Liver (tissue), 9 donors: ENCODE data around the gene KNDC1. TPM values are rescaled to one million over a fixed set of nuclear protein-coding genes. Genes with fewer than 3 reads are reported as not detected.

Experiments used
- DNase-seq: peaks from one replicate; pipeline ENCODE4 v3.0.0-alpha.2; 2017; ENCODE audit warnings: low spot score
- H3K27ac ChIP-seq, 2 donors: one replicate each; pipeline ENCODE4 v1.7.0; 2013; ENCODE audit warnings: inconsistent platforms in 2 of 2, low read length in 2 of 2, control low read depth in 1 of 2, low read depth in 1 of 2, mild to moderate bottlenecking in 1 of 2
- H3K27me3 ChIP-seq, 4 donors: one replicate each; pipeline versions ENCODE4 v1.6.1 to v1.7.0; 2013; ENCODE audit warnings: low read length in 3 of 4, inconsistent platforms in 1 of 4, mild to moderate bottlenecking in 1 of 4, moderate library complexity in 1 of 4; ENCODE audit not compliant: control insufficient read depth in 4 of 4, insufficient read depth in 4 of 4
- H3K36me3 ChIP-seq, 4 donors: one replicate each; pipeline versions ENCODE4 v1.6.1 to v1.7.0; 2013; ENCODE audit warnings: low read length in 3 of 4, mild to moderate bottlenecking in 3 of 4, low read depth in 1 of 4, moderate library complexity in 1 of 4; ENCODE audit not compliant: control insufficient read depth in 4 of 4, insufficient read depth in 3 of 4
- H3K4me1 ChIP-seq, 4 donors: one replicate each; pipeline versions ENCODE4 v1.6.1 to v1.7.0; 2013; ENCODE audit warnings: low read length in 3 of 4, mild to moderate bottlenecking in 3 of 4, moderate library complexity in 1 of 4; ENCODE audit not compliant: control insufficient read depth in 4 of 4, insufficient read depth in 4 of 4
- H3K4me3 ChIP-seq, 3 donors: one replicate each; pipeline versions ENCODE4 v1.6.1 to v1.7.0; 2013; ENCODE audit warnings: low read length in 3 of 3, control low read depth in 1 of 3, low read depth in 1 of 3, mild to moderate bottlenecking in 1 of 3
- H3K9ac ChIP-seq, 2 donors: one replicate each; pipeline ENCODE4 v1.7.0; 2013; ENCODE audit warnings: low read length in 2 of 2, mild to moderate bottlenecking in 2 of 2, moderate library complexity in 2 of 2, control low read depth in 1 of 2, low read depth in 1 of 2
- H3K9me3 ChIP-seq, 4 donors: one replicate each; pipeline versions ENCODE4 v1.6.1 to v1.7.0; 2013; ENCODE audit warnings: low read length in 3 of 4; ENCODE audit not compliant: control insufficient read depth in 4 of 4
- EGR1 ChIP-seq, 2 donors: IDR thresholded peaks; 2 replicates each; pipeline ENCODE4 v1.6.1; 2016 to 2018; ENCODE audit warnings: antibody characterized with exemption in 2 of 2, low read depth in 2 of 2
- FOXA1 ChIP-seq: IDR thresholded peaks from 2 replicates; pipeline ENCODE4 v1.6.1; 2016; ENCODE audit warnings: antibody characterized with exemption
- GABPA ChIP-seq, 2 donors: IDR thresholded peaks in 1 of 2; conservative IDR thresholded peaks in 1 of 2; 2 replicates each; pipeline ENCODE4 v1.6.1; 2016; ENCODE audit warnings: antibody characterized with exemption in 2 of 2, mild to moderate bottlenecking in 1 of 2, moderate library complexity in 1 of 2
- HNF4A ChIP-seq, 2 donors: conservative IDR thresholded peaks; 2 replicates each; pipeline ENCODE4 v1.6.1; 2016; ENCODE audit warnings: antibody characterized with exemption in 2 of 2, mild to moderate bottlenecking in 2 of 2
- HNF4G ChIP-seq: IDR thresholded peaks from 2 replicates; pipeline ENCODE4 v1.6.1; 2016; ENCODE audit warnings: antibody characterized with exemption
- JUND ChIP-seq, 2 donors: IDR thresholded peaks; 2 replicates each; pipeline ENCODE4 v1.6.1; 2016; ENCODE audit warnings: antibody characterized with exemption in 2 of 2
- NR2F2 ChIP-seq: IDR thresholded peaks from 2 replicates; pipeline ENCODE4 v1.6.1; 2016; ENCODE audit warnings: antibody characterized with exemption
- SP1 ChIP-seq: IDR thresholded peaks from 2 replicates; pipeline ENCODE4 v1.6.1; 2018; ENCODE audit warnings: antibody characterized with exemption, mild to moderate bottlenecking
- TAF1 ChIP-seq: conservative IDR thresholded peaks from 2 replicates; pipeline ENCODE4 v1.6.1; 2016; ENCODE audit warnings: antibody characterized with exemption, mild to moderate bottlenecking
- YY1 ChIP-seq: IDR thresholded peaks from 2 replicates; pipeline ENCODE4 v1.6.1; 2016; ENCODE audit warnings: antibody characterized with exemption, mild to moderate bottlenecking
- WGBS: extraction: QIAGEN DNeasy Blood & Tissue Kit; methylation state at CpG from one replicate; pipeline ENCODE4 v1.1.7; 2013; 5-methylcytosine and 5-hydroxymethylcytosine counted together
- polyA plus RNA-seq, 2 donors: library from polyadenylated mRNA; stranded (reverse) in 1 of 2; unstranded in 1 of 2; fragments of 200-250 nt in 1 of 2; fragments of >200 nt in 1 of 2; fragmentation: Nextera tagmentation in 1 of 2; extraction: Ambion mirVana in 1 of 2; gene quantifications; one replicate each; pipeline versions ENCODE4 v1.2.1 to v1.2.3, GENCODE V29; 2013 to 2015
- total RNA-seq, 2 donors: library from RNA; depleted of rRNA; stranded (reverse); fragments of >200 nt; gene quantifications; one replicate each; pipeline ENCODE4 v1.2.3, GENCODE V29; 2014
- TF ChIP-seq, protein P1 (sequence below): IDR thresholded peaks from 2 replicates; pipeline ENCODE4 v1.6.1; 2016; ENCODE audit warnings: antibody characterized with exemption
- TF ChIP-seq, protein P2 (sequence below): IDR thresholded peaks from 2 replicates; pipeline ENCODE4 v1.6.1; 2016; ENCODE audit warnings: antibody characterized with exemption, mild to moderate bottlenecking
- TF ChIP-seq, protein P3 (sequence below): IDR thresholded peaks from 2 replicates; pipeline ENCODE4 v1.6.1; 2016; ENCODE audit warnings: antibody characterized with exemption
- TF ChIP-seq, protein P4 (sequence below): IDR thresholded peaks from 2 replicates; pipeline ENCODE4 v1.6.1; 2016; ENCODE audit warnings: antibody characterized with exemption
- TF ChIP-seq, protein P5 (sequence below): fragments of 150-350 bp; IDR thresholded peaks from 2 replicates; pipeline ENCODE4 v1.5.1; 2017; ENCODE audit warnings: improper control_type of control experiment, low read depth, low read length; ENCODE audit not compliant: missing input control
- donor health status: healthy.
- donor health status: healthy.
- donor health status: healthy.
- donor health status: healthy.
- donor health status: healthy.

KNDC1 gene
- total and polyA plus RNA-seq, 4 donors, result 0.53 to 12.9 (median 4.3) TPM

DNA sequence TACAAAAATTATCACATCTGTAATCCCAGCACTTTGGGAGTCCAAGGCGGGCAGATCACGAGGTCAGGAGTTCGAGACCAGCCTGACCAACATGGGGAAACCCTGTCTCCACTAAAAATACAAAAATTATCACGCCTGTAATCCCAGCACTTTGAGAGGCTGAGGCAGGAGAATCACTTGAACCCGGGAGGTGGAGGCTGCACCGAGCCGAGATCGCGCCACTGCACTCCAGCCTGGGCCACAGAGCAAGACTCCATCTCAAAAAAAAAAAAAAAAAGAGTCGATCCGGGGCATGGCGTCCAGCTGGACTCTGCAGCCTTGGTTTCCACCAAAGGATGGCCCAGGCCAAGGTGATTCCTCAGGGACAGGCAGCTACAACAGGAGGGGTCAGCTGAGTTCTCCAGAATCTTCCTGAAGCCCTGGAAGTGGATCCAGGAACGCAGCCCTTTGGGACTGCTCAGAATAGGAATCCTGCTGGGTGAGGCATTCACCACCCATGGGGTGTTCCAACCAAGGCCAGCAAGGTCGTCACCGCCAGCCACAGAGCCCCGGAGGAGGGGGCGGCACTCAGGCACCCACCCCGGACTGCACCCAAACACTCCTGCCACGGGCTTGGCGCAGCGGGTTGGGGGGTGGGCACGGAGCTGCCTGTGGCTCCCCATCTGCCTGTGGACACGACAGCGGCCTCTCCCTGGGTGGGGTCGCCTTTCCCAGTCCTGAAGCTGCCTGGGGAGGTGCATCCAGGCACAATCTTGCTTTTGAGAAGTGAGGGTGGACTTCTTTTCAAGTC lies 58.0 kb downstream of the KNDC1 start:
- Histone ChIP-seq H3K4me1 (no peaks in the 10 kb centered on the region), H3K4me3 (no peak overlapping the region), H3K36me3 (no peaks in the 10 kb centered on the region), H3K9me3 (no peaks in the 10 kb centered on the region), H3K27me3 (peaks cover 0 to 5% (median 0%) of the 10 kb centered on the region in 4 donors), H3K27ac (no peak overlapping the region), H3K9ac (no peak overlapping the region)
- no peak for TF ChIP-seq HNF4G
- TF ChIP-seq, protein P1, sequence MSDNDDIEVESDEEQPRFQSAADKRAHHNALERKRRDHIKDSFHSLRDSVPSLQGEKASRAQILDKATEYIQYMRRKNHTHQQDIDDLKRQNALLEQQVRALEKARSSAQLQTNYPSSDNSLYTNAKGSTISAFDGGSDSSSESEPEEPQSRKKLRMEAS, result no peak
- no peak for TF ChIP-seq EGR1 (IDR thresholded peaks at IDR 0.05; ENCODE audit: low read depth in 2 of 2)
- TF ChIP-seq, protein P2, sequence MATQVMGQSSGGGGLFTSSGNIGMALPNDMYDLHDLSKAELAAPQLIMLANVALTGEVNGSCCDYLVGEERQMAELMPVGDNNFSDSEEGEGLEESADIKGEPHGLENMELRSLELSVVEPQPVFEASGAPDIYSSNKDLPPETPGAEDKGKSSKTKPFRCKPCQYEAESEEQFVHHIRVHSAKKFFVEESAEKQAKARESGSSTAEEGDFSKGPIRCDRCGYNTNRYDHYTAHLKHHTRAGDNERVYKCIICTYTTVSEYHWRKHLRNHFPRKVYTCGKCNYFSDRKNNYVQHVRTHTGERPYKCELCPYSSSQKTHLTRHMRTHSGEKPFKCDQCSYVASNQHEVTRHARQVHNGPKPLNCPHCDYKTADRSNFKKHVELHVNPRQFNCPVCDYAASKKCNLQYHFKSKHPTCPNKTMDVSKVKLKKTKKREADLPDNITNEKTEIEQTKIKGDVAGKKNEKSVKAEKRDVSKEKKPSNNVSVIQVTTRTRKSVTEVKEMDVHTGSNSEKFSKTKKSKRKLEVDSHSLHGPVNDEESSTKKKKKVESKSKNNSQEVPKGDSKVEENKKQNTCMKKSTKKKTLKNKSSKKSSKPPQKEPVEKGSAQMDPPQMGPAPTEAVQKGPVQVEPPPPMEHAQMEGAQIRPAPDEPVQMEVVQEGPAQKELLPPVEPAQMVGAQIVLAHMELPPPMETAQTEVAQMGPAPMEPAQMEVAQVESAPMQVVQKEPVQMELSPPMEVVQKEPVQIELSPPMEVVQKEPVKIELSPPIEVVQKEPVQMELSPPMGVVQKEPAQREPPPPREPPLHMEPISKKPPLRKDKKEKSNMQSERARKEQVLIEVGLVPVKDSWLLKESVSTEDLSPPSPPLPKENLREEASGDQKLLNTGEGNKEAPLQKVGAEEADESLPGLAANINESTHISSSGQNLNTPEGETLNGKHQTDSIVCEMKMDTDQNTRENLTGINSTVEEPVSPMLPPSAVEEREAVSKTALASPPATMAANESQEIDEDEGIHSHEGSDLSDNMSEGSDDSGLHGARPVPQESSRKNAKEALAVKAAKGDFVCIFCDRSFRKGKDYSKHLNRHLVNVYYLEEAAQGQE, result no peak
- no peak for TF ChIP-seq TAF1
- TF ChIP-seq, protein P3, sequence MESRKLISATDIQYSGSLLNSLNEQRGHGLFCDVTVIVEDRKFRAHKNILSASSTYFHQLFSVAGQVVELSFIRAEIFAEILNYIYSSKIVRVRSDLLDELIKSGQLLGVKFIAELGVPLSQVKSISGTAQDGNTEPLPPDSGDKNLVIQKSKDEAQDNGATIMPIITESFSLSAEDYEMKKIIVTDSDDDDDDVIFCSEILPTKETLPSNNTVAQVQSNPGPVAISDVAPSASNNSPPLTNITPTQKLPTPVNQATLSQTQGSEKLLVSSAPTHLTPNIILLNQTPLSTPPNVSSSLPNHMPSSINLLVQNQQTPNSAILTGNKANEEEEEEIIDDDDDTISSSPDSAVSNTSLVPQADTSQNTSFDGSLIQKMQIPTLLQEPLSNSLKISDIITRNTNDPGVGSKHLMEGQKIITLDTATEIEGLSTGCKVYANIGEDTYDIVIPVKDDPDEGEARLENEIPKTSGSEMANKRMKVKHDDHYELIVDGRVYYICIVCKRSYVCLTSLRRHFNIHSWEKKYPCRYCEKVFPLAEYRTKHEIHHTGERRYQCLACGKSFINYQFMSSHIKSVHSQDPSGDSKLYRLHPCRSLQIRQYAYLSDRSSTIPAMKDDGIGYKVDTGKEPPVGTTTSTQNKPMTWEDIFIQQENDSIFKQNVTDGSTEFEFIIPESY, result no peak
- TF ChIP-seq JUND (IDR thresholded peaks at IDR 0.05), result no peak
- no peak for TF ChIP-seq GABPA (IDR thresholded peaks at IDR 0.05 in 1 of 2, conservative IDR thresholded peaks at IDR 0.05 in 1 of 2)
- TF ChIP-seq, protein P4, sequence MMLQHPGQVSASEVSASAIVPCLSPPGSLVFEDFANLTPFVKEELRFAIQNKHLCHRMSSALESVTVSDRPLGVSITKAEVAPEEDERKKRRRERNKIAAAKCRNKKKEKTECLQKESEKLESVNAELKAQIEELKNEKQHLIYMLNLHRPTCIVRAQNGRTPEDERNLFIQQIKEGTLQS, result no peak
- no peak for TF ChIP-seq FOXA1
- TF ChIP-seq NR2F2, result no peak
- no peak for TF ChIP-seq YY1
- TF ChIP-seq, protein P5, sequence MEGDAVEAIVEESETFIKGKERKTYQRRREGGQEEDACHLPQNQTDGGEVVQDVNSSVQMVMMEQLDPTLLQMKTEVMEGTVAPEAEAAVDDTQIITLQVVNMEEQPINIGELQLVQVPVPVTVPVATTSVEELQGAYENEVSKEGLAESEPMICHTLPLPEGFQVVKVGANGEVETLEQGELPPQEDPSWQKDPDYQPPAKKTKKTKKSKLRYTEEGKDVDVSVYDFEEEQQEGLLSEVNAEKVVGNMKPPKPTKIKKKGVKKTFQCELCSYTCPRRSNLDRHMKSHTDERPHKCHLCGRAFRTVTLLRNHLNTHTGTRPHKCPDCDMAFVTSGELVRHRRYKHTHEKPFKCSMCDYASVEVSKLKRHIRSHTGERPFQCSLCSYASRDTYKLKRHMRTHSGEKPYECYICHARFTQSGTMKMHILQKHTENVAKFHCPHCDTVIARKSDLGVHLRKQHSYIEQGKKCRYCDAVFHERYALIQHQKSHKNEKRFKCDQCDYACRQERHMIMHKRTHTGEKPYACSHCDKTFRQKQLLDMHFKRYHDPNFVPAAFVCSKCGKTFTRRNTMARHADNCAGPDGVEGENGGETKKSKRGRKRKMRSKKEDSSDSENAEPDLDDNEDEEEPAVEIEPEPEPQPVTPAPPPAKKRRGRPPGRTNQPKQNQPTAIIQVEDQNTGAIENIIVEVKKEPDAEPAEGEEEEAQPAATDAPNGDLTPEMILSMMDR, result no peak
- TF ChIP-seq SP1, result no peak
- TF ChIP-seq HNF4A (conservative IDR thresholded peaks at IDR 0.05), result no peak
- 80% methylated on average over 25 of the region's 25 CpGs for WGBS
- DNase-seq, result no peak
